OCI-LY1 (cell line): ENCODE data around the gene PMVK.

Experiments used
- CTCF ChIP-seq: fragments of 200-600 bp; sonication (generic), shearing (Covaris generic); IDR thresholded peaks from 2 replicates; pipeline ENCODE4 v1.5.1; 2017; ENCODE audit warnings: mild to moderate bottlenecking, antibody characterized with exemption, low read length, moderate library complexity, mixed read lengths
- EZH2 ChIP-seq: fragments of 200-600 bp; sonication (generic), shearing (Covaris generic); IDR thresholded peaks from 2 replicates; pipeline ENCODE4 v1.8.0; 2017; ENCODE audit warnings: borderline replicate concordance, mixed run types, mild to moderate bottlenecking, antibody characterized with exemption, low read length, moderate library complexity, mixed read lengths

GRCh38 chr1:154967331-154967950 lies 30.9 kb upstream of the PMVK start:
- TF ChIP-seq CTCF = no peak
- TF ChIP-seq EZH2 = no peak
